ENCODE results near the gene SCAMP3. TPM values are rescaled to one million over a fixed set of nuclear protein-coding genes. Genes with fewer than 3 reads are reported as not detected.

The SCAMP3 gene
- total and polyA plus RNA-seq, 7 experiments from 2014 or later: 50.8 to 219 (median 110) TPM

GRCh38 chr1:155254714-155255242 is 7.4 kb downstream of the SCAMP3 start:
- Mint-ChIP-seq H3K27ac (peak overlapping the region in 5 of 9 donors; percentile 22 to 88 (median 59)), H3K9me3 (peaks cover 0 to 1% (median 0%) of the 10 kb centered on the region in 11 donors), H3K27me3 (no peaks in the 10 kb centered on the region), H3K4me3 (peak overlapping the region; percentile 68 to 85 (median 82)), H3K36me3 (peaks cover 0 to 17% (median 14%) of the 10 kb centered on the region in 5 donors), H3K4me1 (peaks cover 20 to 45% (median 39%) of the 10 kb centered on the region in 7 donors)
- Histone ChIP-seq H3K9me3 (ENCODE audit: control insufficient read depth in 2 of 3, low read length in 3 of 3) (no peaks in the 10 kb centered on the region), H3K4me1 (ENCODE audit: control insufficient read depth in 2 of 2, insufficient read depth in 2 of 2, low read length in 2 of 2) (peaks cover 4 to 10% of the 10 kb centered on the region in 2 donors), H3K36me3 (ENCODE audit: control insufficient read depth in 2 of 3, insufficient read depth in 3 of 3, low read length in 3 of 3) (peaks cover 0 to 25% (median 6%) of the 10 kb centered on the region in 3 experiments), H3K4me3 (ENCODE audit: low read length) (peak overlapping the region; percentile 68), H3K27ac (ENCODE audit: low read depth, low read length) (peak overlapping the region; percentile 63), H3K27me3 (ENCODE audit: control insufficient read depth in 2 of 2, insufficient read depth in 2 of 2, low read length in 2 of 2) (no peaks in the 10 kb centered on the region)
- ATAC-seq: no peak
- no peak for DNase-seq
- CTCF ChIA-PET: interaction anchor here (0.6 to 1.3 kb wide), 3 partner anchors 53 to 82 kb away, joined by 3 to 7 read pairs (median 4); partner anchors contain the start of gene KRTCAP2
- POLR2A ChIA-PET: interaction anchor here (0.6 to 2.2 kb wide), 3 partner anchors 10 to 602 kb away, joined by 3 to 8 read pairs (median 5); partner anchors contain the start of gene GON4L
- intact Hi-C loops (cut with micrococcal nuclease): loop anchor here (1.0 to 10.0 kb wide), 5 partner anchors 18 to 250 kb away; partner anchors contain the start of genes CLK2 (in 2 of the 2), MTX1 (in 1 of the 2) and THBS3 (in 1 of the 2)

DNA sequence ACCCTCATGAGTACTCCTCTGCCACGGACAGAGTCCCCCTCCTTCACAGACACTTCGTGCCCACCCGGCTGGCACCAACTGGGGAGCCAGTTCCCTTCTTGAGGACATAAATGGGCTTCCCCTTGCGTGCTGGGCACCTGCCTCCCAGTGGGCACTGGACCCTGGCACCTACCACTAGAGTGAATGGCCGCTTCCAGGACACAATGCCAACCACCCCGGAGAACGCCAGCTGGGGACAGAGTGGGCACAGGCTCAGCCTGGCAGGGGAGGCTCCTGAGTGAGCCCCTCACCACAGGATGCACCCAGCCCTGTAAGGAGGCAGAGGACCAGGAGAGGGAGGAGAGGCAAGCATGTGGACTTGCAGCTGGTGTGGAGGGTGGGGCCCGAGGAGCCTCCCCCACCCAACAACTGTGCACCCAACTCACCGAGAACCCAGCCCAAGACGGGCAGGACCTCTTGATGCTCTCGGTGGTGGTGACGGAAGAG is 7.9 kb downstream of the SCAMP3 start:
- no peak overlapping the region for H3K27ac ChIP-seq (ENCODE audit: low read depth, low read length)
- H3K4me3 Mint-ChIP-seq: peak overlapping the region; percentile 68 to 85 (median 78)
- intact Hi-C loops (cut with micrococcal nuclease): loop anchor here in 1 of 2 donors (2.0 to 10.0 kb wide), 2 partner anchors 19 to 251 kb away; partner anchors contain the start of gene CLK2
- CTCF ChIA-PET: interaction anchor here (0.5 to 1.3 kb wide), 3 partner anchors 53 to 91 kb away, joined by 4 to 7 read pairs (median 4); no protein-coding TSS in a partner anchor
- peaks cover 0 to 17% (median 13%) of the 10 kb centered on the region in 5 donors for H3K36me3 Mint-ChIP-seq
- ATAC-seq (no peak), DNase-seq (no peak)
- H3K4me1 Mint-ChIP-seq: peaks cover 20 to 45% (median 39%) of the 10 kb centered on the region in 7 donors
- no peak overlapping the region for H3K4me3 ChIP-seq (ENCODE audit: low read length)
- H3K36me3 ChIP-seq (ENCODE audit: control insufficient read depth in 2 of 3, insufficient read depth in 3 of 3, low read length in 3 of 3): peaks cover 0 to 23% (median 1%) of the 10 kb centered on the region in 3 experiments
- peaks cover 0 to 1% (median 0%) of the 10 kb centered on the region in 11 donors for H3K9me3 Mint-ChIP-seq
- peak overlapping the region; percentile 22 to 88 (median 59) for H3K27ac Mint-ChIP-seq
- no peaks in the 10 kb centered on the region for H3K9me3 ChIP-seq (ENCODE audit: control insufficient read depth in 2 of 3, low read length in 3 of 3)
- peaks cover 4 to 10% of the 10 kb centered on the region in 2 donors for H3K4me1 ChIP-seq (ENCODE audit: control insufficient read depth in 2 of 2, insufficient read depth in 2 of 2, low read length in 2 of 2)
- POLR2A ChIA-PET: interaction anchor here (0.6 to 2.2 kb wide), 2 partner anchors 9 to 25 kb away, joined by 3 to 8 read pairs; no protein-coding TSS in a partner anchor
- no peaks in the 10 kb centered on the region for H3K27me3 ChIP-seq (ENCODE audit: control insufficient read depth in 2 of 2, insufficient read depth in 2 of 2, low read length in 2 of 2)
- no peaks in the 10 kb centered on the region for H3K27me3 Mint-ChIP-seq

DNA sequence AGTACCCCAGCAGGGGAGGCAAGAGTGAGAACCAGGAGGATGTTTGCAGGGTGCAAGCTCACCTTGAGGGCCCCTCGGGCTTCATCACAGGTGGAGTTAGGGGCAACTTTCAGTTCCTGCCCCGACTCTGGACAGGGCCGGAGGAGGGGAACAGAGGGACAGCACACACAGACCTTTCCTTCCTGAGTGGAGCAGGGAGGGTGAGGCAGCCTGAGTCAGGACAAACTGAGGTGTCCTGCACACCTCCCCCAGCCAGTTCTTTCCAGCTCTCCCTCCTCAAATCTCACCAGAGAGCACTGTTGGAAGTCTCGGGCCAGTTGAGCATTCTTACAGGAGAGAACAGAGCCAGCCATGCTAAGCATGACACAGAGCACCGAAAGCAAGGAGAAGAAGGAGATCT is 8.4 kb downstream of the SCAMP3 start:
- Histone ChIP-seq H3K27me3 (ENCODE audit: control insufficient read depth in 2 of 2, insufficient read depth in 2 of 2, low read length in 2 of 2) (no peaks in the 10 kb centered on the region), H3K4me1 (ENCODE audit: control insufficient read depth in 2 of 2, insufficient read depth in 2 of 2, low read length in 2 of 2) (peaks cover 4 to 10% of the 10 kb centered on the region in 2 donors), H3K4me3 (ENCODE audit: low read length) (no peak overlapping the region), H3K36me3 (ENCODE audit: control insufficient read depth in 2 of 3, insufficient read depth in 3 of 3, low read length in 3 of 3) (peaks cover 0 to 18% (median 0%) of the 10 kb centered on the region in 3 experiments), H3K9me3 (ENCODE audit: control insufficient read depth in 2 of 3, low read length in 3 of 3) (no peaks in the 10 kb centered on the region), H3K27ac (ENCODE audit: low read depth, low read length) (no peak overlapping the region)
- intact Hi-C loops (cut with micrococcal nuclease): loop anchor here in 1 of 2 donors (2.0 to 10.0 kb wide), 2 partner anchors 19 to 251 kb away; partner anchors contain the start of gene CLK2
- ChIA-PET CTCF (interaction anchor here (0.5 to 0.6 kb wide), 2 partner anchors 92 to 359 kb away, joined by 3 to 4 read pairs; no protein-coding TSS in a partner anchor), POLR2A (no interaction called here)
- H3K36me3 Mint-ChIP-seq: peaks cover 0 to 17% (median 13%) of the 10 kb centered on the region in 5 donors
- no peak for ATAC-seq
- H3K27me3 Mint-ChIP-seq: no peaks in the 10 kb centered on the region
- no peak for DNase-seq
- H3K27ac Mint-ChIP-seq: peak overlapping the region in 8 of 9 donors; percentile 20 to 80 (median 51)
- H3K9me3 Mint-ChIP-seq: peaks cover 0 to 1% (median 0%) of the 10 kb centered on the region in 11 donors
- H3K4me1 Mint-ChIP-seq: peaks cover 20 to 45% (median 39%) of the 10 kb centered on the region in 7 donors
- peak overlapping the region; percentile 61 to 85 (median 77) for H3K4me3 Mint-ChIP-seq

- H3K4me1 ChIP-seq (ENCODE audit: control insufficient read depth in 2 of 2, insufficient read depth in 2 of 2, low read length in 2 of 2): peaks cover 4 to 10% of the 10 kb centered on the region in 2 donors
- peaks cover 0 to 14% (median 0%) of the 10 kb centered on the region in 3 experiments for H3K36me3 ChIP-seq (ENCODE audit: control insufficient read depth in 2 of 3, insufficient read depth in 3 of 3, low read length in 3 of 3)
- CTCF ChIA-PET: interaction anchor here (0.6 kb wide), 1 partner anchor 359 kb away, joined by 3 read pairs; no protein-coding TSS in a partner anchor
- intact Hi-C loops (cut with micrococcal nuclease): loop anchor here in 1 of 2 donors (10.0 kb wide), 1 partner anchor 252 kb away; no protein-coding TSS in a partner anchor
- no peak for ATAC-seq
- H3K9me3 ChIP-seq (ENCODE audit: control insufficient read depth in 2 of 3, low read length in 3 of 3): no peaks in the 10 kb centered on the region
- H3K27ac ChIP-seq (ENCODE audit: low read depth, low read length): no peak overlapping the region
- H3K27me3 Mint-ChIP-seq: no peaks in the 10 kb centered on the region
- H3K4me3 Mint-ChIP-seq: peak overlapping the region; percentile 1 to 85 (median 76)
- peaks cover 0 to 1% (median 0%) of the 10 kb centered on the region in 11 donors for H3K9me3 Mint-ChIP-seq
- POLR2A ChIA-PET: interaction anchor here (4.0 kb wide), 1 partner anchor 7 kb away, joined by 34 read pairs; the partner anchor contains the start of gene SCAMP3
- no peak for DNase-seq
- peak overlapping the region in 4 of 9 donors; percentile 25 to 80 (median 76) for H3K27ac Mint-ChIP-seq
- no peaks in the 10 kb centered on the region for H3K27me3 ChIP-seq (ENCODE audit: control insufficient read depth in 2 of 2, insufficient read depth in 2 of 2, low read length in 2 of 2)
- H3K4me1 Mint-ChIP-seq: peaks cover 20 to 42% (median 39%) of the 10 kb centered on the region in 7 donors
- H3K4me3 ChIP-seq (ENCODE audit: low read length): no peak overlapping the region
- H3K36me3 Mint-ChIP-seq: peaks cover 0 to 16% (median 13%) of the 10 kb centered on the region in 5 donors
Observed at GRCh38 chr1:155253208-155253607, 9.0 kb downstream of the SCAMP3 start.

DNA sequence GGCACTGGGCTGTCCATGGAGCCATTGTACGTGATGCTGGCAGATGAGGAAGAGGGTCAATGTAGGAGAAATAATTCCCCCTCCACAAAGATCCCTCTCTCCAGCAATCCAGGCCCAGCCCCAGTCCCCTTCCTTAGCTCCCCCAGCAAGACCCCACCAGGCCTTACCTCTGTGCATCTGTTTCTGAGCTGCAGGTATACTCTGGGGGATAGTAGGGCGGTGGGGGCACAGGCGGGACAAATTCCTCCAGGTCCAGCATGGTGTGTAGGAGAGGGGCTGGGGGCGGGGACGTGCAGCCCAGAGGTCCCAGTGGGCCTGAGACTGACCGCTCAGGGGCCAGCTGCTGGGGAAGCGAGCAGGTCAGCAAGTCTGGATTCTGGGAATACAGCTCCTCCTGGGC is 10.6 kb downstream of the SCAMP3 start:
- H3K4me3 Mint-ChIP-seq: peak overlapping the region in 1 of 10 donors; percentile 46
- H3K9me3 Mint-ChIP-seq: peaks cover 0 to 1% (median 0%) of the 10 kb centered on the region in 11 donors
- ChIA-PET POLR2A (interaction anchor here (0.8 to 4.0 kb wide), 7 partner anchors 9 to 76 kb away, joined by 3 to 34 read pairs (median 3); partner anchors contain the start of genes RUSC1 and SCAMP3), CTCF (interaction anchor here (0.5 to 6.4 kb wide), 21 partner anchors 9 to 369 kb away, joined by 3 to 105 read pairs (median 5); partner anchors contain the start of genes CLK2, FDPS, RUSC1 and SCAMP3)
- H3K27me3 Mint-ChIP-seq: no peaks in the 10 kb centered on the region
- DNase-seq: no peak
- H3K36me3 ChIP-seq (ENCODE audit: control insufficient read depth in 2 of 3, insufficient read depth in 3 of 3, low read length in 3 of 3): peaks cover 0 to 3% (median 0%) of the 10 kb centered on the region in 3 experiments
- intact Hi-C loops (cut with micrococcal nuclease): loop anchor here (2.0 to 10.0 kb wide), 2 partner anchors 253 kb away; no protein-coding TSS in a partner anchor
- H3K9me3 ChIP-seq (ENCODE audit: control insufficient read depth in 2 of 3, low read length in 3 of 3): no peaks in the 10 kb centered on the region
- H3K4me3 ChIP-seq (ENCODE audit: low read length): no peak overlapping the region
- peak overlapping the region in 1 of 9 donors; percentile 32 for H3K27ac Mint-ChIP-seq
- ATAC-seq: no peak
- H3K27me3 ChIP-seq (ENCODE audit: control insufficient read depth in 2 of 2, insufficient read depth in 2 of 2, low read length in 2 of 2): no peaks in the 10 kb centered on the region
- H3K36me3 Mint-ChIP-seq: peaks cover 0 to 5% (median 2%) of the 10 kb centered on the region in 5 donors
- H3K27ac ChIP-seq (ENCODE audit: low read depth, low read length): no peak overlapping the region
- peaks cover 20 to 36% (median 31%) of the 10 kb centered on the region in 7 donors for H3K4me1 Mint-ChIP-seq
- peaks cover 4 to 10% of the 10 kb centered on the region in 2 donors for H3K4me1 ChIP-seq (ENCODE audit: control insufficient read depth in 2 of 2, insufficient read depth in 2 of 2, low read length in 2 of 2)

All from naive thymus-derived CD4-positive, alpha-beta T cell (primary cell).